Measurements from ENCODE around the gene SLC40A1.

Gene SLC40A1

DNA sequence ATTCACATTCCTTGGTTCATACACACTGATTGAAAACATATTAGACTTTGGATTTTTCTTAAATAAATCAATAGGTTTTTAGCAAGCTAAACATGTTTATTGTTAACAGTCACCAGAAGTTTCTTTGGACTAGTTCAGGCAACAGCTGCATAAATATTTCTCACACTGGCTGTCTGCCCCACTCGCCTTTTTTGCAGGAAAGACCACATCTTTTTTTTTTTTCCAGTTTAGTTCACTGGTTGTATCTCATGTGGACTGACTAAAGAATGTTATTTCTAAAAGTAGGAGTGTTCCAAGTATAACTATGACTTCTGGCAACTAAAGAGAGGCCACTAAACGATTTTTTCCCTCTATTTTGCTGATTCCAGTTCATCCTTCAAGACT is 31.1 kb downstream of the SLC40A1 start:
- no peak overlapping the region for H3K4me3 Mint-ChIP-seq
- no peak overlapping the region for H3K27ac Mint-ChIP-seq
- no peaks in the 10 kb centered on the region for H3K36me3 Mint-ChIP-seq
- ATAC-seq (ENCODE audit: low read depth) (no peak), DNase-seq (ENCODE audit: low spot score in 2 of 2) (no peak)
- H3K9me3 Mint-ChIP-seq, result no peaks in the 10 kb centered on the region
- peaks cover 6% of the 10 kb centered on the region for H3K27me3 Mint-ChIP-seq
- H3K4me1 Mint-ChIP-seq, result no peaks in the 10 kb centered on the region

DNA sequence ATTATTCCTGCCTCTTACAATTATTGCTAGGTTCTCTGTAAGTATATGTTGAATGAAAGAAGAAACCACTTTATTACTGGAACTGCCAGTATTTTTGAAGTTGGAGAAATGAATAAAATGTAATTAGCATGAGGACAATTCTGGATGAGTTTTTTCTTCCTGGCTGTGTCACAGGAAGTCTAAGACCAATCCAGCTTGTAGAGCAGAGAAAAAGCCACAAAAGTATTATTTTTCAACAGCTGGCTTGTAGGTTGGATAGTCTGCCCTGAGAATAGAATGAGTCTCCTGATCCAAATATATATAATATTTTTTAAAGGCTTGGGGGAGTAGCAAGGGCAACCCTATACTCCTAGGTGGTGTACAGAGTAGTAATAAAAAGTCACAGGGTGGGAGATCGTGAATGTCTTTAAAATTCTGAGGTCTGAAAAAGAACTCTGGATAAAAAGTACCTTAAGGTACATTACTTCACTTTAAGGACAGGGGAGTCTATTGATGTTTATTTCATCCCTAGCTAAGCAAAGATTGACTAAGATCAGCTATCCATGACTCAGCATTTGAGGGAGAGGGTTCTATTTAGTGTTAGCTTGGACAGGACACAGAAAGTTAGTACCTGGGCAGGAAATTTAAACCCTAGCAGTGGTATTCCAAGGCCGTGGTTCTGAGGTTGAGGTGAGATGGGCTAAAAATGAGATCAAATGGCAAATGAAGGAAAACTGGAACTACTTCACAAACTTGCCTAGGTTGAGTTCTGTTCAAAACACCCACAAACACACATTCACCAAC is 31.7 kb downstream of the SLC40A1 start:
- no peak for DNase-seq (ENCODE audit: low spot score in 2 of 2)
- Mint-ChIP-seq H3K4me1 (no peaks in the 10 kb centered on the region), H3K4me3 (no peak overlapping the region), H3K36me3 (no peaks in the 10 kb centered on the region), H3K27me3 (peaks cover 6% of the 10 kb centered on the region), H3K9me3 (no peaks in the 10 kb centered on the region), H3K27ac (no peak overlapping the region)
- no peak for ATAC-seq (ENCODE audit: low read depth)

DNA sequence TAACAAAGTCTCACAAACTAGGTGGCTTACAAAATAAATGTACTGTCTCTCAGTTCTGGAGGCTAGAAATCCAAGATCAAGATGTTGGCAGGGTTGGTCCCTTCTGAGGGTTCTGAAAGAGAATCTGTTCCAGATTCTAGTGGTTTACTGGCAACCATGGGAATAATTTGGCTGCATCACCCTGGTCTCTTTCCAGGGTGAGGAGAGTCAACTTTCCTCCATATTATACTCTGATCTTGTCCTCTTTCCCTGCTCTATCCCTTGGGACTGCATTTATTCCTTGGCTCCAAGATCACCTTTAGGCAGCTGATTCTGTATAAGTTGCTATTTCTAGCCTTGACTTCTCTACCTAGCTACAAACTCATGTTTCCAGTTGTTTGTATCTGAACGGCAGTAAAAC is 35.2 kb downstream of the SLC40A1 start:
- H3K27ac Mint-ChIP-seq, result no peak overlapping the region
- peaks cover 13% of the 10 kb centered on the region for H3K27me3 Mint-ChIP-seq
- no peaks in the 10 kb centered on the region for H3K4me1 Mint-ChIP-seq
- peaks cover 1% of the 10 kb centered on the region for H3K36me3 Mint-ChIP-seq
- no peak overlapping the region for H3K4me3 Mint-ChIP-seq
- ATAC-seq (ENCODE audit: low read depth), result no peak
- peaks cover 5% of the 10 kb centered on the region for H3K9me3 Mint-ChIP-seq
- DNase-seq (ENCODE audit: low spot score in 2 of 2), result no peak

DNA sequence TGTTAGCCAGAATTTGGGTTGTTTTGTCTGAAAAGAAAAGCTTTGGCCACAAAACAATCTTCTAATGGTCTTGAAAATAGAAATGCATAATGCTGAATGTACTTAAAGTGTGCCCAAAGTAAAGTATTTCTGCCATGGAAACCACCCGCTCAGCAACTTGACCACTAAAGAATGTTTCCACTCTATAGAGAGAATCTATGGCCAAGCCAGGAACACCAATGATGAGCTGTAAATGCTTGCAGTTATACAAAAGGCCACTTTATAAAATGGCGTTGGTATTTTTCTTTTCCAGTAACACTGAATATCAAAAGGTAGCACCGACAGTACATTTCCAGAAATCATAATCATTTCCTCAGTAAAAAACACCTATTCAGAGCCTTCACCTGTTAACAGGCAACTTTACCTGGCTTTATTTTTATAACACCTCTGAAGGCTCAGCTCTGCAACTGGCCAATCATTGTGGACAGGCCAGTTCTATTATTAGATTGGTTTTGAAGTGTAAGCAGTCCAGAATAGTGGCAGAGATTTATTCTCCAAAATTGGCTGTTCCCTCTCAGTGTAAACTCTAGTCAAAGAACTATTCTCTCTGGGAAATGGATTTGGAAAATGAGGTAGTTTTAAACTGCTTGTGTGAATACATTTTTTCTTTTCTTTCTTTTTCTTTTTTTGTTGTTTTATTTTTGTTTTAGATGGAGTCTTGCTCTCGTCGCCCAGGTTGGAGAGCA is 36.1 kb downstream of the SLC40A1 start:
- H3K27me3 Mint-ChIP-seq, result peaks cover 15% of the 10 kb centered on the region
- ATAC-seq (ENCODE audit: low read depth), result no peak
- H3K36me3 Mint-ChIP-seq, result peaks cover 1% of the 10 kb centered on the region

DNA sequence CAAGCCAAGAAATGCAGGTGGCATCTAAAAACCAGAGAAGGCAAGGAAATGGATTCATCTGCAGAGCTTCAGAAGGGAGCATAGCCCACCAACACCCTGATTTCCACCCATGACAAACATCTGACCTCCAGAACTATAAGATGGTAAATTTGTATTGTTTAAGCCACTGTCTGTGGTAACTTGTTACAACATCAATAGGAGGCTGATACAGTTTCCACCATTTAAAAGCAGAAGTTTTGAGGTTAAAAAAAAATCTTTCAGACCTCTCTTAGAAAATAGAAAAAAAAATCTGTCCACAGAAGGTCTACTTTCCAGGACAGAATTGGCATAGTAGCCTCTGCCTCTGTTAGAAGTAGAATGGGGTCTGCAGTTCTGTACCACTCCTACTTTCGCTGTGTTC is 37.2 kb downstream of the SLC40A1 start:
- Mint-ChIP-seq H3K4me3 (no peak overlapping the region), H3K36me3 (peaks cover 1% of the 10 kb centered on the region), H3K27me3 (peaks cover 17% of the 10 kb centered on the region), H3K4me1 (no peaks in the 10 kb centered on the region), H3K27ac (no peak overlapping the region), H3K9me3 (peaks cover 5% of the 10 kb centered on the region)
- ATAC-seq (ENCODE audit: low read depth), result no peak
- DNase-seq (ENCODE audit: low spot score in 2 of 2), result no peak

More for the DNA sequence above, 36.1 kb downstream of the SLC40A1 start:
- Mint-ChIP-seq H3K27ac (no peak overlapping the region), H3K9me3 (peaks cover 5% of the 10 kb centered on the region), H3K4me1 (no peaks in the 10 kb centered on the region), H3K4me3 (no peak overlapping the region)
- DNase-seq (ENCODE audit: low spot score in 2 of 2), result no peak

DNA sequence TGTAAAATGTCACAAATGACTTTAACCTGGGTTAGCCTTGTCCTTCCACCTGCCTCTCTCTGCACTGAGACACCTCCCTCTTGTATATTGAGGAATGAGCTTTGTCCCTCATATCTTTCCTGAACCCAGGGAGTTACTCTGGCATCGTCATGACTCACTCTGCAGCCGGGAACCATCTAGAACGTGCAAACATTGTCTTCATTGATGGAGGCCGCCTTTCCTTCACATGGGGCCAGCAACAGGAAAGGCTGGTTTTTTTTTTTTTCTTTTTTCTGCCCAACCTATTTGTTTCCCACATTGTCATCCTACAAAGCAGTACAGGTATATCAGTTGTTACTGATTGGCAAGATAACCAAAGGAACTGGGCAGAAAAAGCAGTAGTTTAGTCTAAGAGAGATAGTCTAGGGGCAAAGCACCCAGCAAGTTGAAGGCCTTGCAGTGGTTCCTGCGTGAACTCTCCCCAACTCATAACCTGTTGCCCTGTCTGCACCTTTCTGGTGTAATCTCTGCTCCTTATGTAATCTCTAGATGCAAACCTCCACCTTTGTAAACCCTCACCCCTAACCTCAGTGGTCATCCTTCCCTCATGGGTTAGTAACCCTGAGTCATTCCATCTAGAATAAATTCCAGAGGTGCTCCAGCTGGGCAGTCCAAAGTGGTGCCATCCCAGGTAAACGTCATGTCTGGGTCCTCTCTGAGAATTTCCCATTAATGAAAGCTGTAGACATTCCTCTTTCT is 38.3 kb downstream of the SLC40A1 start:
- H3K4me3 Mint-ChIP-seq, result no peak overlapping the region
- H3K9me3 Mint-ChIP-seq, result peaks cover 5% of the 10 kb centered on the region
- H3K4me1 Mint-ChIP-seq, result no peaks in the 10 kb centered on the region
- H3K27ac Mint-ChIP-seq, result no peak overlapping the region
- H3K27me3 Mint-ChIP-seq, result peaks cover 17% of the 10 kb centered on the region
- DNase-seq (ENCODE audit: low spot score in 2 of 2), result no peak
- peaks cover 1% of the 10 kb centered on the region for H3K36me3 Mint-ChIP-seq
- no peak for ATAC-seq (ENCODE audit: low read depth)

DNA sequence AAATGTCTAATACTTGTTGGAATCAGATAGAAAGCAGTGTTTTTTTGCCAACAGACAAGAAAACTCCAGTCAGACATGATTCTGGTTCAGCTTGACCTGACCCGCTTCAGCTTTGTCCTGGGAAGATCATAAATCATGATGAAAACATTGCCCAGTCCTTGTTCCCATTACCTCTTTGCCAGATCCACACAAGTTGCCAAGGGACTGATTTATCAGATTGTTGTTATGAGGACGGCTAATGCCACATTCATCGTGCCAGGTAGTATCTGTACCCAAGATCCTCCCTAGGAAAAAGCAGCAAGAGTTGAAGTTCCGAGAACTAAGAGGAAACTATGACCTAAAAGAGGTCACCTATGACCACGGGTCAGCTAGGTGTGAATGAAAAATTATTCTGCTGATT is 39.0 kb downstream of the SLC40A1 start:
- Mint-ChIP-seq H3K27me3 (peaks cover 17% of the 10 kb centered on the region), H3K27ac (no peak overlapping the region), H3K36me3 (peaks cover 1% of the 10 kb centered on the region), H3K9me3 (peaks cover 5% of the 10 kb centered on the region), H3K4me1 (no peaks in the 10 kb centered on the region), H3K4me3 (no peak overlapping the region)
- DNase-seq (ENCODE audit: low spot score in 2 of 2) (no peak), ATAC-seq (ENCODE audit: low read depth) (no peak)

DNA sequence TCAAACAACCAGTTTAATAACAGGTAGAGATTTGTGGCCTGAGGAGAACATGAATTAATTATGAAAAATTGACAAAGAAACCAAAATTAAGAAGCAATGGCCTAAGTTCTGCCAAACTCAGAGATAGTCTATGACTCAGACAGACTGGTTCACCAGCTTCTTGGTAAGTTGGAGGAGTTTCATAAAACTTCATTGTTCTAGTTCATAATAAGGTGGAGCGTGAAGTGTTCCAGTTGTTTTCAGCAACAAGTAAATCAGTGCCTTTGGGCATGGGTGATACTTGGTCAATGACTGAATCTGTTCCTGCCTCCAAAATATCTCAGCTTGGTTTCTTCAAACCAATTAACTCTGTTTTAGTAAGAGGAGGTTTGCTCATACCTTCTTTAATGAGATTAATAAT is 40.0 kb downstream of the SLC40A1 start:
- no peak for ATAC-seq (ENCODE audit: low read depth)
- Mint-ChIP-seq H3K27ac (no peak overlapping the region), H3K9me3 (peaks cover 6% of the 10 kb centered on the region), H3K4me1 (no peaks in the 10 kb centered on the region), H3K36me3 (peaks cover 1% of the 10 kb centered on the region), H3K27me3 (peaks cover 19% of the 10 kb centered on the region), H3K4me3 (no peak overlapping the region)
- no peak for DNase-seq (ENCODE audit: low spot score in 2 of 2)

DNA sequence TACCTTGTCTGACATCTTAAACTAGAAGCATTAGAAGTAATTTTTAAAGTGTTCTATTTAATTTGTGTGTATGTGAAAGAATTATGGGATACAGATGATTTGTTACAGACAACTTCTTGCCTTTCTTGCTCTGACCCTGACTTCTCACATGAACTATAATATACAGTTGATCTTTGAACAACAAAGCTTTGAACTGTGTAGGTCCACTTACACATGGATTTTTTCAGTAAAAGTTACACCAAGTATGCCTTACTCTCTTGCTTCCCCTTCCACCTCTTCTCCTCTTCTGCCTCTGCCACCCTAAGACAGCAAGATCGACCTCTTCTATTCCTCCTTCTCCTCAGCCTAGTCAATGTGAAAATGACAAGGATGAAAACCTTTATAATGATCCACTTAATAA is 42.2 kb downstream of the SLC40A1 start:
- no peak for DNase-seq (ENCODE audit: low spot score in 2 of 2)
- Mint-ChIP-seq H3K36me3 (peaks cover 1% of the 10 kb centered on the region), H3K4me3 (no peak overlapping the region), H3K4me1 (no peaks in the 10 kb centered on the region), H3K27me3 (peaks cover 18% of the 10 kb centered on the region), H3K9me3 (peaks cover 6% of the 10 kb centered on the region), H3K27ac (no peak overlapping the region)
- no peak for ATAC-seq (ENCODE audit: low read depth)

DNA sequence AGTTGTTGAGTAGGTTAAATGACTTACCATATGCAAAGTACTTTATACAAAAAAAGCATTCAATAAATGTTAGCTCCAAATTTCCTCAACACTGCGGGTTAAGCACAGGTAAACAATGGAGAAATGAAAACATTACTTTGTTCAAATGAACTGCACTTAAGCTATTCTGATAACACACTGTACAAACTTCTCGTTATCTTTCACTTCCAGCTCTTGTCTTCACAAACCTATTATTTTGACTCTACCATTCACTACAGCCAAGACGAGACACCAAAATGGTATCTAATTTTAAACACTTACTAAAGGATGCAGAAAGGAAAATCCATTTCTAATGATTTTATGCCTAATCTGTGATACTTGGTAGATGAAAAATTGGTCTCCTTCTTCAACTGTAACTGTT is 43.8 kb downstream of the SLC40A1 start:
- H3K27ac Mint-ChIP-seq, result no peak overlapping the region
- ATAC-seq (ENCODE audit: low read depth) (no peak), DNase-seq (ENCODE audit: low spot score in 2 of 2) (no peak)
- H3K27me3 Mint-ChIP-seq, result peaks cover 12% of the 10 kb centered on the region
- H3K4me1 Mint-ChIP-seq, result no peaks in the 10 kb centered on the region
- H3K9me3 Mint-ChIP-seq, result peaks cover 1% of the 10 kb centered on the region
- no peaks in the 10 kb centered on the region for H3K36me3 Mint-ChIP-seq
- no peak overlapping the region for H3K4me3 Mint-ChIP-seq

DNA sequence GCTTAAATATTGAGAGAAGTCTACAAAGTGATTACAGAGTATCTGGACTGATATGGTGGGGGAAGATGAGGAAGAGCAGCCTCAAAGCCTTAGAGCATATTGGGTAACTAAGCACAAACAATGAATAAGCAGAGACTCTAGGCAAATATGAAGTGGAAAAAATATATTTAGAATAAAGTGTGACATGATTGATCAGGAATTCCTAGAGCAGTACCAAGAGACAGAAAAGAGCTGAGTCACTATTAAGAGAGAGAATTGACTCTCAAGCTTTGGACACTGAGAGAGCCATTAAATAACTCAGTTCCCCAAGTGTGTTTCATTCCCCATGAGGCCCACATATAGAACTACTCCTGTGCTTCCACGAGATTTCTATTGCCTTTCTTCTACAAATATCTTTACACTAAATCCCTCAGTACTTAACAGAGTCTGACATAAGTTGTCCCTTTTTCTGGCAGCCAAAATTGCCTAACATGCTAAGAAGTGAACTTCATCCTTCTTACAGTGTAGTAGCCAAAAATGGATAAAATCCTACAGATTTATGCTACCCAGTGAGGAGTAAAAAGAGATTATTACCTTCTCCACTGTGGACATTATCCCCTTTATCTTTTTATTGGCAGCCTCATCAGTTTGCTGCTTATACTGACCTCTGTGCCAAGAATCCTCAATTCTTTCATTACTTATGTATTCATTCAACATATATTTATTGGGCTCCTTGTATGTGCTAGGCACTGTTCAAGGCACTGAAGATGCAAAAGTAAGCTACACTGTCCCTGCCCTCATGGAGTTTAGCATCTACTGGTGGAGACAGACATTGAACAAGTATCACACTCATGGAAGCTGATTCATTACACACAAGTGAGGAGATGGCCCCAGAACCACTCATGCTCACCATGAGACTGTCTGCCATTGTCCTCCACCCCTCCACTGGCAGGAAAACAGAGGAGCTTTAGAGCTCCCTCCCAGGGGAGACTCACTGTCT is 45.4 kb downstream of the SLC40A1 start:
- no peak for ATAC-seq (ENCODE audit: low read depth)
- H3K27me3 Mint-ChIP-seq, result peaks cover 15% of the 10 kb centered on the region
- no peak overlapping the region for H3K4me3 Mint-ChIP-seq
- no peaks in the 10 kb centered on the region for H3K4me1 Mint-ChIP-seq
- H3K9me3 Mint-ChIP-seq, result peaks cover 1% of the 10 kb centered on the region
- DNase-seq (ENCODE audit: low spot score in 2 of 2), result no peak
- H3K36me3 Mint-ChIP-seq, result no peaks in the 10 kb centered on the region
- H3K27ac Mint-ChIP-seq, result no peak overlapping the region

DNA sequence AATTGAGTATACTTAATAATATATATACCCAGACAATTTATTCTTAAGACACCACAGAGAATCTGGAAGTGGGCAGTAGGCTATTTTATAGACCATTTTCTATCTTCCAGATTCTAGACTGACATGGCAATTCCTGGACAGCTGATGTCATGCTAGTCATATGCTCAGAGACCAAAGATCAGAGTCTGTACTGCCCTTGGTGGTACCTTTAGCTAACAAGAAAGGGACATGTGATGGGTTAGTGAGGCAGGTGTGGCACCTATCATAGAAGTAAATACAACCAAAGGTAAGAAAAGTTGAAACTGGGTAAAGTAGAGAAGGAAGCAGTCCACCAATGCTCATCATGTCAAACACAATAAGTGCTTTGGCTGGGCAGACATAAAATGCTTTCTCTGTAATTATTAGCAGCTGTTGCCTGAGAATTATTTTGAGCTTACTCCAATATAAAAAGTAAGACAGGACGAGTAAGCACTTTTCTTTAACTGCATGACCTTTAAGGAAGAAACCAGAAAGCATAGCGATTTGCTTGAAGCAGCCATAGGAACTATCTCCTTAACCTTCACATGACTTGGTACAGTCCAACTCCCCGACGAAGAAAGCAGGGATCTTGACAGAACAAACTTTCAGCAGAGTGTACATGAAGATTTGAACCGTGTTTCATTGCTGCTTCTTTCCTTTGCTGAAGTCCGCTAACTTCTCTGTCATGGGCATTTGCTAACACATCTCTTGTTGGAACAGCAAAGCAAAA is 47.1 kb downstream of the SLC40A1 start:
- H3K36me3 Mint-ChIP-seq, result no peaks in the 10 kb centered on the region
- no peaks in the 10 kb centered on the region for H3K4me1 Mint-ChIP-seq
- H3K27ac Mint-ChIP-seq, result no peak overlapping the region
- peaks cover 1% of the 10 kb centered on the region for H3K9me3 Mint-ChIP-seq
- no peak overlapping the region for H3K4me3 Mint-ChIP-seq
- DNase-seq (ENCODE audit: low spot score in 2 of 2), result no peak
- peaks cover 14% of the 10 kb centered on the region for H3K27me3 Mint-ChIP-seq
- ATAC-seq (ENCODE audit: low read depth), result no peak

All from memory B cell (primary cell).